ENCODE results near the gene ZBTB45. TPM values are rescaled to one million over a fixed set of nuclear protein-coding genes. Genes with fewer than 3 reads are reported as not detected.

ZBTB45 gene
- polyA plus RNA-seq, 1 experiment, result 9.5 TPM

- TF ChIP-seq CTCF (IDR thresholded peaks at IDR 0.05; ENCODE audit: insufficient read depth, low read depth, low read length), result no peak
- H3K27me3 ChIP-seq (ENCODE audit: control insufficient read depth, insufficient read depth, low read length), result peaks cover 29% of the 10 kb centered on the region
- H3K4me3 ChIP-seq (ENCODE audit: low read depth, low read length), result no peak overlapping the region
- ChIA-PET POLR2A (no interaction called here), CTCF (no interaction called here)
- no peaks in the 10 kb centered on the region for H3K36me3 ChIP-seq (ENCODE audit: control insufficient read depth, insufficient read depth, low read length)
- DNase-seq (ENCODE audit: low read depth), result no peak
Observed at GRCh38 chr19:58535857-58536256, 16.2 kb upstream of the ZBTB45 start.

GRCh38 chr19:58531034-58531840, 11.6 kb upstream of the ZBTB45 start:
- H3K36me3 ChIP-seq (ENCODE audit: control insufficient read depth, insufficient read depth, low read length), result no peaks in the 10 kb centered on the region
- no peak for TF ChIP-seq CTCF (IDR thresholded peaks at IDR 0.05; ENCODE audit: insufficient read depth, low read depth, low read length)
- ChIA-PET POLR2A (no interaction called here), CTCF (interaction anchor here (4.3 kb wide), 1 partner anchor 12 kb away, joined by 21 read pairs; the partner anchor contains the start of gene ZBTB45)
- peaks cover 9% of the 10 kb centered on the region for H3K27me3 ChIP-seq (ENCODE audit: control insufficient read depth, insufficient read depth, low read length)
- DNase-seq (ENCODE audit: low read depth), result no peak
- no peak overlapping the region for H3K4me3 ChIP-seq (ENCODE audit: low read depth, low read length)

- no peak overlapping the region for H3K4me3 ChIP-seq (ENCODE audit: low read depth, low read length)
- H3K36me3 ChIP-seq (ENCODE audit: control insufficient read depth, insufficient read depth, low read length), result no peaks in the 10 kb centered on the region
- POLR2A ChIA-PET, result no interaction called here
- no peak for DNase-seq (ENCODE audit: low read depth)
- no peak for TF ChIP-seq CTCF (IDR thresholded peaks at IDR 0.05; ENCODE audit: insufficient read depth, low read depth, low read length)
- CTCF ChIA-PET, result no interaction called here
- H3K27me3 ChIP-seq (ENCODE audit: control insufficient read depth, insufficient read depth, low read length), result peaks cover 9% of the 10 kb centered on the region
Observed at GRCh38 chr19:58529405-58529804, 9.8 kb upstream of the ZBTB45 start.

GRCh38 chr19:58522709-58523108, 3.1 kb upstream of the ZBTB45 start:
- TF ChIP-seq CTCF (IDR thresholded peaks at IDR 0.05; ENCODE audit: insufficient read depth, low read depth, low read length), result no peak
- POLR2A ChIA-PET, result no interaction called here
- H3K27me3 ChIP-seq (ENCODE audit: control insufficient read depth, insufficient read depth, low read length), result no peaks in the 10 kb centered on the region
- no peak overlapping the region for H3K4me3 ChIP-seq (ENCODE audit: low read depth, low read length)
- DNase-seq (ENCODE audit: low read depth), result no peak
- H3K36me3 ChIP-seq (ENCODE audit: control insufficient read depth, insufficient read depth, low read length), result no peaks in the 10 kb centered on the region
- CTCF ChIA-PET, result no interaction called here

GRCh38 chr19:58521651-58522050, 2.0 kb upstream of the ZBTB45 start:
- POLR2A ChIA-PET, result no interaction called here
- no peak for TF ChIP-seq CTCF (IDR thresholded peaks at IDR 0.05; ENCODE audit: insufficient read depth, low read depth, low read length)
- Histone ChIP-seq H3K36me3 (ENCODE audit: control insufficient read depth, insufficient read depth, low read length) (peaks cover 6% of the 10 kb centered on the region), H3K27me3 (ENCODE audit: control insufficient read depth, insufficient read depth, low read length) (no peaks in the 10 kb centered on the region), H3K4me3 (ENCODE audit: low read depth, low read length) (no peak overlapping the region)
- DNase-seq (ENCODE audit: low read depth), result no peak
- CTCF ChIA-PET, result interaction anchor here (5.4 kb wide), 1 partner anchor 58 kb away, joined by 66 read pairs; no protein-coding TSS in a partner anchor

Data from BJ (cell line).